Type B pancreatic cell (in vitro differentiated cells): ENCODE results near the gene KCTD13. TPM values are rescaled to one million over a fixed set of nuclear protein-coding genes. Genes with fewer than 3 reads are reported as not detected.
"Not testable (repeated sequence)": the region's sequence is repeated elsewhere in the genome, so short reads cannot be mapped to it uniquely, and the experiment has no call there.

ENCODE experiments used
- DNase-seq: peaks from one replicate; pipeline ENCODE4 v3.0.0; 2021; ENCODE audit warnings: mixed read lengths; ENCODE audit not compliant: unreplicated experiment; ENCODE audit errors: extremely low spot score
- H3K27ac Mint-ChIP-seq: 2 replicates; pipeline ENCODE4 v1.8.0; 2021; ENCODE audit warnings: mild to moderate bottlenecking, mixed read lengths
- H3K27me3 Mint-ChIP-seq: 2 replicates; pipeline ENCODE4 v1.8.0; 2021; ENCODE audit warnings: mixed read lengths
- H3K36me3 Mint-ChIP-seq: 2 replicates; pipeline ENCODE4 v1.8.0; 2021; ENCODE audit warnings: mixed read lengths
- H3K4me1 Mint-ChIP-seq: one replicate; pipeline ENCODE4 v1.8.0; 2021; ENCODE audit warnings: mixed read lengths; ENCODE audit not compliant: unreplicated experiment
- H3K4me3 Mint-ChIP-seq: 2 replicates; pipeline ENCODE4 v1.8.0; 2021; ENCODE audit warnings: mild to moderate bottlenecking, mixed read lengths
- H3K9me3 Mint-ChIP-seq: 2 replicates; pipeline ENCODE4 v1.8.0; 2021; ENCODE audit warnings: mixed read lengths
- total RNA-seq: library from RNA; stranded (reverse); gene quantifications from 2 replicates; pipeline ENCODE4 v1.2.1, GENCODE V29; 2021; ENCODE audit warnings: low replicate concordance
- TF ChIP-seq, protein P1 (sequence below): fragments of 200-600 bp; sonication (generic); conservative IDR thresholded peaks from 2 replicates; pipeline ENCODE4 v1.5.0; 2021; ENCODE audit warnings: antibody characterized with exemption, mild to moderate bottlenecking

The KCTD13 gene
- total RNA-seq, 1 donor from 2014 or later: 20.6 TPM

DNA sequence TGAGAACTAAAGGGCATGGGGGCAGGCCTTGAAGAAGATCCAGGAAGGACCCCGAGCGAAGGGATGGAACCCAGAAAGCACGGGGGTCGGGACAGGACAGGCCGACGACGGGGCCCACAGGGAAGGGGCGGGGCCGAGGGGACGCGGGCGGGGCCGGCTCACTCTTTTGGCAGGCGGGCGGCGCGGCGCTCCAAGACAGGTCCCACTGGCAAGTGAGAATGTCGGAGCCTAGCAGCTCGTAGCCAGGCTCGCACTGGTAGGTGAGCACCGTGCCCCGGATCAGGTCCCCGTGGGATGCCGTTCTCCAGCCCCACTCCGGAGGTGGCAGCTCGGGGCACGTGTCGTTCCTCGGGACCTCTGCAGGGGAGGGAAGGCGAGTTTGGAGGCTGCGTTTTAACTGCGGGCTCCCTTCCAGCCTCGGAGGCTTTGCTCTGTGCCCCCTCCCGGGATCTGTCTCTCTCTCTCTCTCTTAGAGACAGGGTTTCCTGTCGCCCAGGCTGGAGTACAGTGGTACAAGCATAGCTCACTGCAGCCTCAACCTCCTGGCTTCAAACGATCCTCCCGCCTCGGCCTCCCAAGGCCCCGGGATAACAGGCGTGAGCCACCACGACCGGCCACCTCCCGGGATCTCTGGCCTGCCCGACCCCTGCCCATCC lies 49.3 kb downstream of the KCTD13 start:
- peak overlapping the region; percentile 2 for H3K4me3 Mint-ChIP-seq

DNA sequence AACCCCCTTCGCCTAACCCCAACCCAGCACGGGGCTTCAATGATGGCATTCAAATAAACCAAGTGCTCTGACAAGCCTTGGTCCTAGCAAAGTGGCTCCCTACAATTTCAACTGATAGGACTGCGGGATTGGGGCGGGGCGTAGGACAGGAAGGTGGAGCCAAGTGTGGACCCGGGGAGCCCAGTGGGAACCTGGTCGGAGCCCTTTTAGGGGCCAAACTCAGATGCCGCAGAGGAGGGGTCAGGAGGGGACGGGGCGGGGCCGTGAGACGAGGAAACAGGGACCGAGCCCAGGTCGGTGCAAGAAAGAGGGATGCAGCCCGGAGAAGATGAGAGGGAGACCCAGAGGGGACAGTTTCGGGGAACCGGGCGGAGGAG lies 49.8 kb downstream of the KCTD13 start:
- Mint-ChIP-seq H3K9me3 (no peaks in the 10 kb centered on the region), H3K4me1 (peaks cover 4% of the 10 kb centered on the region), H3K36me3 (peaks cover 4% of the 10 kb centered on the region), H3K27me3 (peaks cover 48% of the 10 kb centered on the region), H3K27ac (no peak overlapping the region), H3K4me3 (peak overlapping the region; percentile 2)
- no peak for DNase-seq
- TF ChIP-seq, protein P1, sequence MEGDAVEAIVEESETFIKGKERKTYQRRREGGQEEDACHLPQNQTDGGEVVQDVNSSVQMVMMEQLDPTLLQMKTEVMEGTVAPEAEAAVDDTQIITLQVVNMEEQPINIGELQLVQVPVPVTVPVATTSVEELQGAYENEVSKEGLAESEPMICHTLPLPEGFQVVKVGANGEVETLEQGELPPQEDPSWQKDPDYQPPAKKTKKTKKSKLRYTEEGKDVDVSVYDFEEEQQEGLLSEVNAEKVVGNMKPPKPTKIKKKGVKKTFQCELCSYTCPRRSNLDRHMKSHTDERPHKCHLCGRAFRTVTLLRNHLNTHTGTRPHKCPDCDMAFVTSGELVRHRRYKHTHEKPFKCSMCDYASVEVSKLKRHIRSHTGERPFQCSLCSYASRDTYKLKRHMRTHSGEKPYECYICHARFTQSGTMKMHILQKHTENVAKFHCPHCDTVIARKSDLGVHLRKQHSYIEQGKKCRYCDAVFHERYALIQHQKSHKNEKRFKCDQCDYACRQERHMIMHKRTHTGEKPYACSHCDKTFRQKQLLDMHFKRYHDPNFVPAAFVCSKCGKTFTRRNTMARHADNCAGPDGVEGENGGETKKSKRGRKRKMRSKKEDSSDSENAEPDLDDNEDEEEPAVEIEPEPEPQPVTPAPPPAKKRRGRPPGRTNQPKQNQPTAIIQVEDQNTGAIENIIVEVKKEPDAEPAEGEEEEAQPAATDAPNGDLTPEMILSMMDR: no peak

More for the DNA sequence above, 49.3 kb downstream of the KCTD13 start:
- Mint-ChIP-seq H3K27me3 (peaks cover 48% of the 10 kb centered on the region), H3K9me3 (no peaks in the 10 kb centered on the region), H3K4me1 (peaks cover 4% of the 10 kb centered on the region), H3K27ac (no peak overlapping the region), H3K36me3 (peaks cover 4% of the 10 kb centered on the region)
- TF ChIP-seq, protein P1: no peak
- no peak for DNase-seq

DNA sequence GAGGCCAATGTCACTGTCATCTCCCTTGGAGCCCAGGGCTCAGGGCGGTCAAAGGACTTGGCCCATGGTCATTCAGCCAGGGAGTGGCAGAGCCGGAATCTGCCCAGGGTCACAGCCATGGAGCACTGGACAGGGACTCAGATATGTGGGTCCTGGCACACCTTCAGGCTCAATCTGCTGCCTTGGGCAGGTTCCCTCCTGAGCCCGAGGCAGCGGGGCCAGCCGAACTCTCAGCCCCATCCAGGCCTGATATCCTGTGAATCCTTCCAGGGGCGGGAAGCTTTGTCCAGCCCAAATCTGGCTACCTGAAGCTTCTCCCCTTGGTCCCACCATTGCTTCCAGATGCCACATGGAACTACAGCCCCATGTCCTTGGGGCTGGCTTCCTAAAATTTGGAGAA lies 50.8 kb downstream of the KCTD13 start:
- TF ChIP-seq, protein P1: no peak
- no peak for DNase-seq
- no peak overlapping the region for H3K4me3 Mint-ChIP-seq
- H3K27me3 Mint-ChIP-seq: peaks cover 48% of the 10 kb centered on the region
- H3K4me1 Mint-ChIP-seq: peaks cover 4% of the 10 kb centered on the region
- peaks cover 4% of the 10 kb centered on the region for H3K36me3 Mint-ChIP-seq
- H3K9me3 Mint-ChIP-seq: no peaks in the 10 kb centered on the region
- no peak overlapping the region for H3K27ac Mint-ChIP-seq

DNA sequence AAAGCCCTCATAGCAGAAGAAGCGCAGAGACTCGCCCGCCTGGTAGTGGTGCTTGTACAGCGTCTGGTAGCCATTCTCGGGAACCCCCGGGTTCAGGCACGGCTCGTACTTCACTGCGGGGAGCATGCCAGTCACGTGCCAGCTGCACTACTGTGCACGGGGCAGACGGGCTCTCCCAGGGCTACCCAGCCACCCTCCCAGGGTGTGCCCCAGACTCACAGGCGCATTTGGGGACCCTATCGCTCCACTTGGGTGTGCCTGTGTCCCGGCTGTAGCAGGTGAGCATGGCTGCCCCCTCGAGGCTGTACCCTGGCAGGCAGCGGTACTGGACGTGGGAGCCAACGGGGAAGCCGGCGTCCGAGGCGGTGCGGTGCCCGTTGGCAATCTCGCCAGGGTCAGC lies 52.7 kb downstream of the KCTD13 start:
- Mint-ChIP-seq H3K4me3 (no peak overlapping the region), H3K36me3 (peaks cover 4% of the 10 kb centered on the region), H3K9me3 (no peaks in the 10 kb centered on the region), H3K27me3 (peaks cover 40% of the 10 kb centered on the region), H3K4me1 (peaks cover 4% of the 10 kb centered on the region), H3K27ac (no peak overlapping the region)
- no peak for DNase-seq
- TF ChIP-seq, protein P1: no peak

DNA sequence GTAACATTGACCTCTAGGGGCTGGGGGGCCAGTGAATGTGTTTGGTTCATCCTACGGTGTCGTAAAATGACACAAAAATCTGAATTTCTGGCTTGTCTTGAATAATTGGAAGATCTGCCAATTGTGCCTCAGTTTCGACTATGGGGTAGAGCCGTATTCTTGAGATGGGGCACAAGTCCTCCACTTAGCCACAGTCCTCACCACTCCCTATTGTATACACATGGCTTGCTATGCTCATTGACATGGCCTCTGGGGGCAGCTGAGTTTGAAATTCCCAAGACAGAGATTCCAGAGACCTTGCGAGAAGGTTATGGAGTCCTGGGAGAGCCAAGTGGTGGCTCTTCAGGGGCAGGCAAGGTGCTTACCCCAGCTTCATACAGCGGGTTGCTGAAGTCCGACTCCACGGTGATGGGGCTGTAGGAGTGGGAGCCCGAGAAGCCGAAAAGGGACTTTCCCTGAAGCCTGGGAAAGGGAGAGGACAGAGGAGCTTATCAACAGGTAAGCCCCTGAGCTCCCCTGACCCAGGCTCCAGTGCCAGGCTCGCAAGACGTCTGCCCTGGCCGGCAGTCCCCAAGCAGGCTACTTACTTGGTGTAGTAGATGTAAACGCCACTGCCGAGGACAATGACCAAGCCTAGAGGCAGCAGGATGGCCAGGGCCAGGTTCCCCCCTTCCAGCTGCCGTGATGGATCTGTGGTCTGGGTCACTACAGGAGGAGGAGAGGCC lies 54.0 kb downstream of the KCTD13 start:
- no peaks in the 10 kb centered on the region for H3K36me3 Mint-ChIP-seq
- H3K27me3 Mint-ChIP-seq: peaks cover 27% of the 10 kb centered on the region
- no peaks in the 10 kb centered on the region for H3K4me1 Mint-ChIP-seq
- TF ChIP-seq, protein P1: no peak
- no peak for DNase-seq
- H3K4me3 Mint-ChIP-seq: no peak overlapping the region
- H3K9me3 Mint-ChIP-seq: no peaks in the 10 kb centered on the region
- H3K27ac Mint-ChIP-seq: no peak overlapping the region

DNA sequence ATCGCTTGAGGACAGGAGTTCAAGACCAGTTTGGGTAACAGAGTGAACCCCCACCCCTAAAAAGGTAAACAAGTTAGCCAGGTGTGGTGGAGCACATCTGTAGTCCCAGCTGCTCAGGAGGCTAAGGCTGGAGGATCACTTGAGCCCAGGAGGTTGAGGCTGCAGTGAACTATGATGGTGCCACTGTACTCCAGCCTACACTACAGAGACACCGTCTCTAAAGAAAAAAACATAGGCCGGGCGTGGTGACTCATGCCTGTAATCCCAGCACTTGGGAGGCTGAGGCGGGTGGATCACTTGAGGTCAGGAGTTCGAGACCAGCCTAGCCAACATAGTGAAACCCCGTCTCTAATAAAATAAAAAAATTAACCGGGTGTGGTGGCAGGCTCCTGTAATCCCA lies 57.0 kb downstream of the KCTD13 start:
- H3K4me1 Mint-ChIP-seq, H3K36me3 Mint-ChIP-seq, H3K27ac Mint-ChIP-seq, DNase-seq, H3K4me3 Mint-ChIP-seq, H3K27me3 Mint-ChIP-seq, H3K9me3 Mint-ChIP-seq: not testable (repeated sequence)
